Measurements from ENCODE around the gene CRYGN. TPM values are rescaled to one million over a fixed set of nuclear protein-coding genes. Genes with fewer than 3 reads are reported as not detected.

The CRYGN gene
- total RNA-seq, 2 experiments from 2014 or later, result 0.35 TPM; not detected in 1

GRCh38 chr7:151402029-151402835 lies 37.7 kb downstream of the CRYGN start:
- CTCF ChIA-PET, result no interaction called here
- H3K36me3 Mint-ChIP-seq (ENCODE audit: low read depth), result no peaks in the 10 kb centered on the region
- H3K27ac Mint-ChIP-seq, result no peak overlapping the region
- peaks cover 17% of the 10 kb centered on the region for H3K4me1 Mint-ChIP-seq
- H3K9me3 Mint-ChIP-seq, result peaks cover 11% of the 10 kb centered on the region
- DNase-seq, result no peak
- H3K4me3 Mint-ChIP-seq, result no peak overlapping the region
- H3K27me3 Mint-ChIP-seq, result peaks cover 3% of the 10 kb centered on the region
- POLR2A ChIA-PET, result no interaction called here

DNA sequence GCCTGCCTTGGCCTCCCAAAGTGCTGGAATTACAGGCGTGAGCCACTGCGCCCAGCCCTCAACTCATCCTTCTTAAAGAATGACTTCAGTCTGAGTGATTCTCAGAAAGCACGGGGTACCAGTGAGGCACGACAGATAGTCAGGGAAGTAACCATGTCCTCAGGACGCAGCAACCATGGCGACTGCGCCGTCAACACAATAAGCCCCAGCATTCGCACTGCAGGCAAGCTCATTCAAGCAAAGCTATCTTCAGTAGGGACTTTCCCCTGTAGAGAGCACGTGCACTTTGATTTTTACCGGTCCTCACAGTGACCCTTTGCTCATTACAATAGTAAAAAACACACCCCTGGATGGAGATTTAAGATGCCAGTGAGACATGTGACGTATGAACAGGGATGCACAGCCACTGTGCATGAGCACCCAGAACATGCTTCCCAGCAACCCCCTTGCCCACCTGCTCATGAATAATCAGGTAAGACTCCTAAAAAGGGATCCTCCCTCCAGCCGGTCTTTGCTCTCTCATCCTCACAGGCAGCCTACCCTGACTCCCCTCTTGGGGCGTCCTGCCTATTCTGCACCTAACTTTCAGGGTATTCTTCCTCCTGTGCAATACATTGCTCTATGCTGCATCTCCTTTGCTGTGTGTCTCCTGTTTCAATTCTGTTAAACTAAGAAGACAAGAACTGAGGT lies 39.2 kb downstream of the CRYGN start:
- Mint-ChIP-seq H3K4me1 (peaks cover 19% of the 10 kb centered on the region), H3K9me3 (peaks cover 11% of the 10 kb centered on the region), H3K36me3 (ENCODE audit: low read depth) (no peaks in the 10 kb centered on the region), H3K4me3 (no peak overlapping the region), H3K27ac (no peak overlapping the region), H3K27me3 (no peaks in the 10 kb centered on the region)
- ChIA-PET CTCF (no interaction called here), POLR2A (no interaction called here)
- DNase-seq, result no peak

- peaks cover 11% of the 10 kb centered on the region for H3K9me3 Mint-ChIP-seq
- no peak overlapping the region for H3K4me3 Mint-ChIP-seq
- ChIA-PET POLR2A (no interaction called here), CTCF (interaction anchor here (1.2 kb wide), 1 partner anchor 31 kb away, joined by 3 read pairs; no protein-coding TSS in a partner anchor)
- H3K27ac Mint-ChIP-seq, result no peak overlapping the region
- H3K36me3 Mint-ChIP-seq (ENCODE audit: low read depth), result no peaks in the 10 kb centered on the region
- DNase-seq, result no peak
- peaks cover 19% of the 10 kb centered on the region for H3K4me1 Mint-ChIP-seq
- H3K27me3 Mint-ChIP-seq, result no peaks in the 10 kb centered on the region
Measured at GRCh38 chr7:151399906-151400305, 40.0 kb downstream of the CRYGN start.

GRCh38 chr7:151399305-151399601 lies 40.7 kb downstream of the CRYGN start:
- Mint-ChIP-seq H3K36me3 (ENCODE audit: low read depth) (no peaks in the 10 kb centered on the region), H3K4me3 (no peak overlapping the region), H3K9me3 (peaks cover 11% of the 10 kb centered on the region), H3K27me3 (no peaks in the 10 kb centered on the region), H3K4me1 (peaks cover 17% of the 10 kb centered on the region), H3K27ac (no peak overlapping the region)
- no peak for DNase-seq
- CTCF ChIA-PET, result interaction anchor here (1.2 kb wide), 1 partner anchor 31 kb away, joined by 3 read pairs; no protein-coding TSS in a partner anchor
- POLR2A ChIA-PET, result no interaction called here

GRCh38 chr7:151398446-151399304 lies 41.3 kb downstream of the CRYGN start:
- Mint-ChIP-seq H3K27ac (no peak overlapping the region), H3K9me3 (peaks cover 11% of the 10 kb centered on the region), H3K4me3 (no peak overlapping the region), H3K4me1 (peaks cover 11% of the 10 kb centered on the region), H3K36me3 (ENCODE audit: low read depth) (no peaks in the 10 kb centered on the region), H3K27me3 (no peaks in the 10 kb centered on the region)
- CTCF ChIA-PET, result interaction anchor here (1.2 kb wide), 1 partner anchor 30 kb away, joined by 3 read pairs; no protein-coding TSS in a partner anchor
- DNase-seq, result no peak
- POLR2A ChIA-PET, result no interaction called here

DNA sequence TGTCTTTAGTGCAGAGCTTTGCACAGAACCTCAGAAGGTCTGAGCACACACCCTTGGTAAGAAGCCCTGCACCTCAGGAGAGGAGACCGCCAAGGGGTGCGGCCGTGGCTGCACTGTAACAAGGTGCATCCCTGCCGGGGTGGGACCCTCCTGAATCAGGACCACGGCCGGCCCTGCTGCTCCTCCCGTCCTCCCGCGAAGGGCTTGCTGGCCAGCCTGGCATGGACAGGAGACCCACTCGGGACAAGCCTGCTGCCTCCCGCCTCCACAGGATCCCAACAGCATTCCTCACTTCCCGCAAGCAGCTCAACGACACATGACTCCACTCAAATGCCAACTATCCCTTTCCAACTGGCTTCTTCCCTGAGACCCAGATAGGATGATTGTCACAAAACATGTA lies 42.9 kb downstream of the CRYGN start:
- Mint-ChIP-seq H3K27me3 (no peaks in the 10 kb centered on the region), H3K27ac (no peak overlapping the region), H3K4me3 (no peak overlapping the region), H3K4me1 (peaks cover 7% of the 10 kb centered on the region), H3K9me3 (peaks cover 11% of the 10 kb centered on the region), H3K36me3 (ENCODE audit: low read depth) (no peaks in the 10 kb centered on the region)
- DNase-seq, result no peak
- POLR2A ChIA-PET, result no interaction called here
- CTCF ChIA-PET, result no interaction called here

GRCh38 chr7:151396328-151396970 lies 43.5 kb downstream of the CRYGN start:
- ChIA-PET CTCF (no interaction called here), POLR2A (no interaction called here)
- Mint-ChIP-seq H3K4me3 (no peak overlapping the region), H3K36me3 (ENCODE audit: low read depth) (no peaks in the 10 kb centered on the region), H3K27ac (no peak overlapping the region), H3K9me3 (peaks cover 11% of the 10 kb centered on the region), H3K27me3 (no peaks in the 10 kb centered on the region), H3K4me1 (peaks cover 7% of the 10 kb centered on the region)
- DNase-seq, result no peak

DNA sequence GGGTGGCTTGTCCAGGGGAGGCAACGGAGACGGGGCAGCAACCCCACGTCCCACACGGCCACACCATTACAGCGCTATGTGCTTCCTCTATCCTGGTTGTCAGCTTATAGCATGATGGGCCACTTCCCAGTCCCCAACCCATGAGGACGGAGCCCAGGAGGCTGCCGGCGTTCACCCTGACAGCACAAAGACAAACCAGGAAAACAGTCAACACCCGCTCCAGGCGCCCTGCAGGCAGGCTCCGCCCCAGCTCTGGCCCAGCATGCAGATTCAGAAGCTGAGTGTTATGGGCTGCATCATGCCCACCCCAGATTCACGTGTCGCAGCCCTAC lies 44.9 kb downstream of the CRYGN start:
- DNase-seq, result no peak
- Mint-ChIP-seq H3K36me3 (ENCODE audit: low read depth) (no peaks in the 10 kb centered on the region), H3K4me1 (peaks cover 7% of the 10 kb centered on the region), H3K4me3 (no peak overlapping the region), H3K27ac (no peak overlapping the region), H3K9me3 (peaks cover 11% of the 10 kb centered on the region), H3K27me3 (no peaks in the 10 kb centered on the region)
- ChIA-PET POLR2A (no interaction called here), CTCF (no interaction called here)

- no peaks in the 10 kb centered on the region for H3K27me3 Mint-ChIP-seq
- no peaks in the 10 kb centered on the region for H3K36me3 Mint-ChIP-seq (ENCODE audit: low read depth)
- ChIA-PET POLR2A (no interaction called here), CTCF (interaction anchor here (1.1 kb wide), 1 partner anchor 54 kb away, joined by 3 read pairs; no protein-coding TSS in a partner anchor)
- H3K9me3 Mint-ChIP-seq, result peaks cover 11% of the 10 kb centered on the region
- H3K4me3 Mint-ChIP-seq, result no peak overlapping the region
- no peak for DNase-seq
- H3K27ac Mint-ChIP-seq, result no peak overlapping the region
- H3K4me1 Mint-ChIP-seq, result peaks cover 7% of the 10 kb centered on the region
Measured at GRCh38 chr7:151394076-151395035, 45.6 kb downstream of the CRYGN start.

DNA sequence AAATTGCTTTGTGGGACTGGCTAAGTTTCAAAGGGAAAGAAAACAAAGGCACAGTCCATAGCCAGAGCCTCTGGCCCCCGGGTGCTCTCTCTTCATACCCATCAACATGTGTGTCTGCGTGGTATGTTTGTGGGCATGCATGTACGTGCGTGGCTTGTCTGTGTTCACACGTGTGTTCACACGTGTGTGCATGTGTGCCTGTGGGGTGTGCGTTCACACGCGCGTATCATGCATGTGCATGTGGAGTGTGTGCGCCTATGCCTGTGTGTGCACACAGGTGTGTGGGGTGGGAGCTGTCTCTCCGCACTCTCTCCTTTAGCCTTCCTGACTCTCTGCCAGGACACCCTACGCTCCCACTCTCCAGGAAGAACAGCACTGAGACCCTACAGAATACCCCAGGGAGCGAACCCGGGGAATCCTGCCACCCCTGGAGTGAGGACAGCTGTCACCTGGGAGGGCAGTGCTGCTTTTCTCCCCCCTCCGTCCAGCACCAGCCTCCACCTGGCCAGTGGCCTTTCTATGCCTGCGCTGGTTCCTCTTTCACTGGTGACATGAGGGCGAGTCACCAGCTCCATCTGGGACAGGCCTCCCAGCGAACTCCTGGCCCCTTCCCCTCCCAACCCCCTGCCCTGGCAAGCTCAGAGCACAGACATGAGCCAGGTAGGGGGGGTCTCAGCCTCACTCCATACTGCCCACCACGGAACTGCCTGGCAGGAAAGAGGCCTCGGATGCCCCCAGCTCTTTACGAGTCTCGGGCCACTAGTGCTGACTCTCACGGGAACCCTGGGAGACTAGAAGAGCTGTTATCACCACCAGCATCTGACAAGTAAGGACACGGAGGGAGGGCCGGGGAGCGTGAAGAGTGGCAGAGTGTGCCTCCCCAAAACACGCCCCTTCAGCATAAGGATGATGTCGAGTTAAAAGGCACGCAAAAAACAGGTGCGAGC lies 46.6 kb downstream of the CRYGN start:
- no peak for DNase-seq
- H3K27ac Mint-ChIP-seq, result no peak overlapping the region
- no peaks in the 10 kb centered on the region for H3K36me3 Mint-ChIP-seq (ENCODE audit: low read depth)
- peaks cover 6% of the 10 kb centered on the region for H3K9me3 Mint-ChIP-seq
- peaks cover 7% of the 10 kb centered on the region for H3K4me1 Mint-ChIP-seq
- no peak overlapping the region for H3K4me3 Mint-ChIP-seq
- no peaks in the 10 kb centered on the region for H3K27me3 Mint-ChIP-seq
- POLR2A ChIA-PET, result no interaction called here
- CTCF ChIA-PET, result interaction anchor here (1.1 kb wide), 1 partner anchor 55 kb away, joined by 3 read pairs; no protein-coding TSS in a partner anchor

- ChIA-PET CTCF (no interaction called here), POLR2A (no interaction called here)
- Mint-ChIP-seq H3K27me3 (no peaks in the 10 kb centered on the region), H3K9me3 (no peaks in the 10 kb centered on the region), H3K4me1 (peaks cover 2% of the 10 kb centered on the region), H3K36me3 (ENCODE audit: low read depth) (no peaks in the 10 kb centered on the region), H3K27ac (no peak overlapping the region), H3K4me3 (no peak overlapping the region)
- DNase-seq, result no peak
Measured at GRCh38 chr7:151392426-151392825, 47.5 kb downstream of the CRYGN start.

All from activated CD4-positive, alpha-beta memory T cell treated with anti-CD3 and anti-CD28 coated beads, Interleukin-2, amount 10 ng/mL, durations not matched to agents 7 days and 5 days (primary cell).